ENCODE data around the gene FOLR2.

- TF ChIP-seq POLR2AphosphoS5 (IDR thresholded peaks at IDR 0.05; ENCODE audit: low read depth, low read length) = no peak
- no peak for TF ChIP-seq POLR2A (IDR thresholded peaks at IDR 0.05; ENCODE audit: low read depth, low read length)
- TF ChIP-seq TAF1 (IDR thresholded peaks at IDR 0.05; ENCODE audit: low read depth, low read length) = no peak
- no peak for TF ChIP-seq SPI1 (IDR thresholded peaks at IDR 0.05; ENCODE audit: low read depth, low read length)
Observed at GRCh38 chr11:72236083-72236697, 19.6 kb downstream of the FOLR2 start.

Measured in GM12891 (cell line).